Measurements from ENCODE around the gene CAMK2A.
"Not testable (repeated sequence)": the region's sequence is repeated elsewhere in the genome, so short reads cannot be mapped to it uniquely, and the experiment has no call there.

CAMK2A gene

DNA sequence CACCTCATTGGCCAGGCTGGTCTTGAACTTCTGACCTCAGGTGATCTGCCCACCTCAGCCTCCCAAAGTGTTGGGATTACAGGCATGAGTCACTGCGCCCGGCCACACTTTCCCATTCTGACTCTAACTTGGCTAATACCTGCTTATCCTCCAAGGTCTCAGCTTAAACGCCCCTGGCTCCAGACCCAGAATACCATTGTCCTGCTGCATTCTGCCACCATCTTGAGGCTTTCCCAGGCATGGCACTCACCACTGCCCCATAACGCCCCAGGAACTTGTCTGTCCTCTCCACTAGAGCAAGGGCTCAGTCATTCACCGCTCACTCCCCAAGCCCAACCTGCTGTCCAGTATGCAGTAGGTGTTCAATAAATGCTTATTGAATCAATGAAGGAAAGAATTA lies 39.8 kb downstream of the CAMK2A start:
- Histone ChIP-seq H3K4me1 (peaks cover 0 to 14% (median 12%) of the 10 kb centered on the region in 4 donors), H3K9me3 (no peaks in the 10 kb centered on the region), H3K27ac (no peak overlapping the region), H3K4me3 (no peak overlapping the region), H3K36me3 (no peaks in the 10 kb centered on the region), H3K27me3 (no peaks in the 10 kb centered on the region)
- intact Hi-C loops (cut with DNase I; ENCODE audit: low total_unique reads), result no loop called here
- TF ChIP-seq, protein P1, sequence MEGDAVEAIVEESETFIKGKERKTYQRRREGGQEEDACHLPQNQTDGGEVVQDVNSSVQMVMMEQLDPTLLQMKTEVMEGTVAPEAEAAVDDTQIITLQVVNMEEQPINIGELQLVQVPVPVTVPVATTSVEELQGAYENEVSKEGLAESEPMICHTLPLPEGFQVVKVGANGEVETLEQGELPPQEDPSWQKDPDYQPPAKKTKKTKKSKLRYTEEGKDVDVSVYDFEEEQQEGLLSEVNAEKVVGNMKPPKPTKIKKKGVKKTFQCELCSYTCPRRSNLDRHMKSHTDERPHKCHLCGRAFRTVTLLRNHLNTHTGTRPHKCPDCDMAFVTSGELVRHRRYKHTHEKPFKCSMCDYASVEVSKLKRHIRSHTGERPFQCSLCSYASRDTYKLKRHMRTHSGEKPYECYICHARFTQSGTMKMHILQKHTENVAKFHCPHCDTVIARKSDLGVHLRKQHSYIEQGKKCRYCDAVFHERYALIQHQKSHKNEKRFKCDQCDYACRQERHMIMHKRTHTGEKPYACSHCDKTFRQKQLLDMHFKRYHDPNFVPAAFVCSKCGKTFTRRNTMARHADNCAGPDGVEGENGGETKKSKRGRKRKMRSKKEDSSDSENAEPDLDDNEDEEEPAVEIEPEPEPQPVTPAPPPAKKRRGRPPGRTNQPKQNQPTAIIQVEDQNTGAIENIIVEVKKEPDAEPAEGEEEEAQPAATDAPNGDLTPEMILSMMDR (IDR thresholded peaks at IDR 0.05), result no peak
- no peak for DNase-seq

DNA sequence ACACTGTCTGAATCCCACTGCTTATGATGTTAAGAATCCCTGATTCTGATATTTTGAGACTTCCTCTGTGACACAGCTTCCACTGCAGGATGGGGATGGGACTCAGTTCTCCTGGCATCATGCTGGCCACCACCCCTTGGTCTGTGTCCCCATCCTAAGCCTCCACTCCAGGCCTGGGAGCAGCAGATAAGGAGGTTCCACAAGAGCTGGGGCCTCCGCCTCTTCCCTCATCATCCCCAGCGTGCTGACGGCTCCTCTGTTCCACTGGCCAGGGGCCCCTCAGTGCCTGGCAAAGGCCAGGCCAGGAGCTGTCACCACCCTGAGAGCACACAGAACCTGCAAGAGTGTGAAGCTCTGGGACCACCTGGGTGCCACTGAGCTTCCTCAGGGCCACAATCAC lies 40.6 kb downstream of the CAMK2A start:
- Histone ChIP-seq H3K4me3 (no peak overlapping the region), H3K9me3 (no peaks in the 10 kb centered on the region), H3K27ac (no peak overlapping the region), H3K36me3 (no peaks in the 10 kb centered on the region), H3K27me3 (no peaks in the 10 kb centered on the region), H3K4me1 (peaks cover 0 to 17% (median 13%) of the 10 kb centered on the region in 4 donors)
- TF ChIP-seq, protein P1 (IDR thresholded peaks at IDR 0.05), result no peak
- no peak for DNase-seq
- intact Hi-C loops (cut with DNase I; ENCODE audit: low total_unique reads), result no loop called here

DNA sequence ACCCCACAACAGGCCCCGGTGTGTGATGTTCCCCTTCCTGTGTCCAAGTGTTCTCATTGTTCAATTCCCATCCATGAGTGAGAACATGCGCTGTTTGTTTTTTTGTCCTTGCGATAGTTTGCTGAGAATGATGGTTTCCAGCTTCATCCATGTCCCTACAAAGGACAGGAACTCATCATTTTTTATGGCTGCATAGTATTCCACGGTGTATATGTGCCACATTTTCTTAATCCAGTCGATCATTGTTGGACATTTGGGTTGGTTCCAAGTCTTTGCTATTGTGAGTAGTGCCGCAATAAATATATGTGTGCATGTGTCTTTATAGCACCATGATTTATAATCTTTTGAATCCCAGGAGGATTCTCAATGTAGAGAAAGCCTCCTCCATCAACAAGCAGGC lies 41.1 kb downstream of the CAMK2A start:
- H3K4me1 ChIP-seq, result peaks cover 0 to 17% (median 13%) of the 10 kb centered on the region in 4 donors
- H3K4me3 ChIP-seq; intact Hi-C loops (cut with DNase I; ENCODE audit: low total_unique reads); H3K9me3 ChIP-seq; DNase-seq; H3K36me3 ChIP-seq; H3K27ac ChIP-seq; H3K27me3 ChIP-seq: not testable (repeated sequence)

DNA sequence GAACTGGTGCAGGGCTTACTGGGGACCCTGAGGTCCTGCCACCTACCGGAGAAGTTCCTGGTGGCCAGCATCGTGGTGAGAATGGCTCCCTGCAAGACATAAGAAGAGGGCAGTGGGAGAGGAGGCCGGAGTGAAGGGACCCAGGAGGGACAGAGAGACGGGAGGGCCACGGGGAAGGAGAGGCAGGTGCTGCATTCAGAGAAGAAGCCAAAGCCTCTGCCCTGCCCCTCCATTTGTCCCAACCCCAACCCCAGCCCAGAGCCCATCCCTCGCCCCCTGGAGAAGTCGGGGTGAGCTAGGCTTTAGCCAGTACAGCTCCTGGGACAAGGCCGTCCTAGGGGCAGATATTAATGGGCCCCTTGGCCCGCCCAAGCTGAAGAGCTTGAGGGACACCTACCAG lies 41.8 kb downstream of the CAMK2A start:
- no peak overlapping the region for H3K27ac ChIP-seq
- no peaks in the 10 kb centered on the region for H3K9me3 ChIP-seq
- intact Hi-C loops (cut with DNase I; ENCODE audit: low total_unique reads), result no loop called here
- no peaks in the 10 kb centered on the region for H3K27me3 ChIP-seq
- no peak overlapping the region for H3K4me3 ChIP-seq
- H3K36me3 ChIP-seq, result no peaks in the 10 kb centered on the region
- no peak for DNase-seq
- peaks cover 0 to 17% (median 13%) of the 10 kb centered on the region in 4 donors for H3K4me1 ChIP-seq
- TF ChIP-seq, protein P1 (IDR thresholded peaks at IDR 0.05), result no peak

DNA sequence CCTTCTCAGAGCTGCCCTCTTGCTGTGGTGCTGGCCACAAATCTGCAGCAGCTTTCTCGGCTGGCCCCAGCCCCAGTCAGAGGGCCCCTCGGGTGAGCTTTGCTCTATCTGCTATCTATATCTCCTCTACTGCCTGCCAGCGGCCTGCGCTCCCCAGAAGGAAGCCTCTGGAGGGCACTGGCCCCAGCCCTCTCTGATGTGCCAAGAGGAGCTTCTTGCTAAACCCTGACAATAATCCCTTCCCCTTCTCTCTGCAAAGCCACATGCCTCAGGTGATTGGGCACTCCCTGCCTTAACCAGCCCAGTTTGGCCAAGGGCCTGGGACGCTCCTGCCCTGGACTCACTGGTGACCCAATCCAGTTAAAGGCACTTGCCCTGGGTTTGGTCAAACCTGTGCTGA lies 42.7 kb downstream of the CAMK2A start:
- no peak for DNase-seq
- Histone ChIP-seq H3K27ac (no peak overlapping the region), H3K36me3 (no peaks in the 10 kb centered on the region), H3K9me3 (no peaks in the 10 kb centered on the region), H3K4me3 (no peak overlapping the region), H3K4me1 (peaks cover 0 to 17% (median 13%) of the 10 kb centered on the region in 4 donors), H3K27me3 (no peaks in the 10 kb centered on the region)
- intact Hi-C loops (cut with DNase I; ENCODE audit: low total_unique reads), result no loop called here
- TF ChIP-seq, protein P1 (IDR thresholded peaks at IDR 0.05), result no peak

DNA sequence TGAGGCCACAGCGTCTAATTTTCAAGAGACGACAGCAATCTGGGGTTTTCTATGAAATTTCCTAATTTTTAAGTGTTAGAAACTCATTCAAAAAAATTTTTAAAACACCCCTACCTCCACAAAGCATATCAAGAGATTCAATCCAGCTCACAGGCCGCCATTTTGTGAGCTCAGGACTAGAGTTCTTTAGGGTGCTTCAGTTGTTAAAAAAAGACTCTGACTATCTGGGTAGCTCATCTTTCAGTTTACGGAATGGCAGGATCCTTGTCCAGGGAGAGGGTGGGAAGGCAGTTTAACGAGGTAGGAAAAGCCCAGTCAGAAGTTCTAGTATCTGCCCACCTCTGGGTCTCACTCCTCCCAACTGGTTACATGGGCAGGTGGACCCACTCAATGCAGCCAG lies 43.1 kb downstream of the CAMK2A start:
- TF ChIP-seq, protein P1 (IDR thresholded peaks at IDR 0.05), result no peak
- no peak overlapping the region for H3K27ac ChIP-seq
- H3K27me3 ChIP-seq, result no peaks in the 10 kb centered on the region
- no peaks in the 10 kb centered on the region for H3K9me3 ChIP-seq
- peaks cover 0 to 17% (median 13%) of the 10 kb centered on the region in 4 donors for H3K4me1 ChIP-seq
- DNase-seq, result no peak
- H3K4me3 ChIP-seq, result no peak overlapping the region
- intact Hi-C loops (cut with DNase I; ENCODE audit: low total_unique reads), result no loop called here
- H3K36me3 ChIP-seq, result no peaks in the 10 kb centered on the region
